Endothelial cell of umbilical vein (primary cell): ENCODE measurements around the gene DMD. TPM values are rescaled to one million over a fixed set of nuclear protein-coding genes. Genes with fewer than 3 reads are reported as not detected.
"Not testable (repeated sequence)": the region's sequence is repeated elsewhere in the genome, so short reads cannot be mapped to it uniquely, and the experiment has no call there.

Experiments used
- BruUV-seq: library from RNA; stranded (reverse); fragments of 400-500 nt; replicated peaks from 2 replicates; lab custom pipeline; 2021; lab: Mats Ljungman, UMichigan
- CTCF ChIA-PET: fragments of 300-600, 350-600 bp; sonication (Branson Sonifier 250); formaldehyde crosslinking; loops from one replicate; lab custom pipeline; 2021; ENCODE audit warnings: antibody characterized with exemption, inconsistent platforms; lab: Charles Lee
- POLR2A ChIA-PET: fragments of 300-600, 350-600 bp; sonication (Branson Sonifier 250); formaldehyde crosslinking; loops from one replicate; lab custom pipeline; 2021; ENCODE audit warnings: antibody characterized with exemption, inconsistent platforms; lab: Charles Lee
- DNase-seq: peaks from one replicate; pipeline ENCODE4 v3.0.0-alpha.2; 2011; ENCODE audit warnings: low read depth, low spot score
- FAIRE-seq: peaks from 2 replicates; lab custom pipeline; 2011; peaks lifted over from hg19 to GRCh38; lab: Jason Lieb, UNC
- H2AFZ ChIP-seq: 2 replicates; pipeline ENCODE4 v1.6.0; 2012; ENCODE audit warnings: low read depth, low read length, control low read depth, inconsistent platforms
- H3K27ac ChIP-seq: 2 replicates; pipeline ENCODE4 v1.5.1; 2011; ENCODE audit warnings: low read depth, mild to moderate bottlenecking, control low read depth, low read length, moderate library complexity; ENCODE audit not compliant: insufficient read depth
- H3K27me3 ChIP-seq, 2 experiments: 2 replicates each; pipeline versions ENCODE4 v1.6.0 to v1.6.1; 2011; ENCODE audit warnings: low read length in 2 of 2, mixed read lengths in 1 of 2; ENCODE audit not compliant: control insufficient read depth in 2 of 2, insufficient read depth in 2 of 2
- H3K36me3 ChIP-seq, 2 experiments: 2 replicates in 1 of 2; 3 replicates in 1 of 2; pipeline ENCODE4 v1.5.1; 2011; ENCODE audit warnings: low read length in 2 of 2, mild to moderate bottlenecking in 1 of 2, moderate library complexity in 1 of 2; ENCODE audit not compliant: control insufficient read depth in 2 of 2, insufficient read depth in 2 of 2; ENCODE audit errors: extremely low read depth in 1 of 2
- H3K4me1 ChIP-seq: 3 replicates; pipeline ENCODE4 v1.5.1; 2011; ENCODE audit warnings: mild to moderate bottlenecking, low read length; ENCODE audit not compliant: control insufficient read depth, insufficient read depth; ENCODE audit errors: extremely low read depth
- H3K4me2 ChIP-seq: 2 replicates; pipeline ENCODE4 v1.6.1; 2011; ENCODE audit warnings: low read length, control low read depth, mixed read lengths; ENCODE audit not compliant: insufficient read depth
- H3K4me3 ChIP-seq, 3 experiments: fragments of 200-600 bp in 1 of 3; sonication (generic), shearing (Covaris generic) in 1 of 3; replicated peaks in 1 of 3; 2 replicates each; pipeline ENCODE4 v1.5.1; 2011 to 2016; ENCODE audit warnings: control low read depth in 3 of 3, low read length in 3 of 3, mild to moderate bottlenecking in 2 of 3, inconsistent platforms in 1 of 3, low read depth in 1 of 3, moderate library complexity in 1 of 3; ENCODE audit not compliant: insufficient read depth in 1 of 3
- H3K79me2 ChIP-seq: 2 replicates; pipeline ENCODE4 v1.6.0; 2012; ENCODE audit warnings: low read length, inconsistent platforms; ENCODE audit not compliant: control insufficient read depth, insufficient read depth
- H3K9ac ChIP-seq: replicated peaks from 2 replicates; pipeline ENCODE3; 2011; ENCODE audit warnings: low read length, control low read depth; ENCODE audit not compliant: insufficient read depth; ENCODE audit errors: extremely low read depth
- H3K9me1 ChIP-seq: replicated peaks from 3 replicates; pipeline ENCODE4 v1.6.0; 2011; ENCODE audit warnings: mild to moderate bottlenecking, low read length; ENCODE audit not compliant: control insufficient read depth, insufficient read depth; ENCODE audit errors: extremely low read depth
- H3K9me3 ChIP-seq: replicated peaks from 2 replicates; pipeline ENCODE4 v1.5.1; 2012; ENCODE audit warnings: low read length, inconsistent platforms; ENCODE audit not compliant: control insufficient read depth, insufficient read depth
- H4K20me1 ChIP-seq: replicated peaks from 2 replicates; pipeline ENCODE3; 2011; ENCODE audit warnings: mild to moderate bottlenecking, low read length; ENCODE audit not compliant: control insufficient read depth, insufficient read depth; ENCODE audit errors: extremely low read depth
- EZH2 ChIP-seq: IDR thresholded peaks from 2 replicates; pipeline ENCODE4 v1.6.1; 2012; ENCODE audit warnings: borderline replicate concordance, low read depth, mild to moderate bottlenecking, moderate library complexity, low read length, inconsistent platforms; ENCODE audit not compliant: severe bottlenecking
- FOS ChIP-seq: IDR thresholded peaks from 2 replicates; pipeline ENCODE4 v1.6.1; 2011; ENCODE audit warnings: mild to moderate bottlenecking, low read length, moderate library complexity, borderline replicate concordance; ENCODE audit not compliant: insufficient read depth
- GATA2 ChIP-seq: IDR thresholded peaks from 2 replicates; pipeline ENCODE4 v1.7.0; 2011; ENCODE audit warnings: low read depth, mild to moderate bottlenecking, moderate library complexity, mixed read lengths, low read length; ENCODE audit not compliant: insufficient read length, insufficient read depth
- JUN ChIP-seq: IDR thresholded peaks from 2 replicates; pipeline ENCODE4 v1.6.1; 2011; ENCODE audit warnings: borderline replicate concordance, low read depth; ENCODE audit not compliant: insufficient read length, insufficient read depth
- MYC ChIP-seq: IDR thresholded peaks from one replicate; pipeline ENCODE4 v1.6.1; 2011; ENCODE audit warnings: mild to moderate bottlenecking, low read depth, low read length
- POLR2A ChIP-seq: IDR thresholded peaks from 2 replicates; pipeline ENCODE4 v1.6.1; 2012; ENCODE audit warnings: low read depth, mild to moderate bottlenecking, control low read depth, low read length
- POLR2AphosphoS5 ChIP-seq: IDR thresholded peaks from 2 replicates; pipeline ENCODE4 v1.6.1; 2012; ENCODE audit warnings: low read depth, mild to moderate bottlenecking, control low read depth, low read length, moderate library complexity; ENCODE audit not compliant: insufficient read depth
- dilution Hi-C: fragments of 300-500 bp; cut with MboI; formaldehyde crosslinking; loops from one replicate; pipeline ENCODE4 v1.15.0; 2019; ENCODE audit warnings: low sequenced_read_pairs; ENCODE audit not compliant: extremely low pct_ligation_motif_present
- intact Hi-C: fragments of 100-400 bp; cut with micrococcal nuclease; formaldehyde crosslinking; loops from one replicate; pipeline ENCODE4 v1.10.0; 2022
- polyA plus RNA-seq, 4 experiments: library from polyadenylated mRNA; depleted of rRNA in 3 of 4; stranded (reverse) in 3 of 4; unstranded in 1 of 4; fragments of >200 nt; gene quantifications; 2 replicates each; pipeline versions ENCODE4 v1.2.1 to v1.2.3, GENCODE V29; 2011 to 2012; ENCODE audit warnings: missing spikeins in 1 of 4
- total RNA-seq: library from RNA; stranded (reverse); gene quantifications from 2 replicates; pipeline ENCODE4 v1.2.3, GENCODE V29; 2021
- TF ChIP-seq, protein P1 (sequence below), 2 donors: IDR thresholded peaks; 1 replicate in 1 of 2; 2 replicates in 1 of 2; pipeline ENCODE4 v1.5.1; 2011; ENCODE audit warnings: low read length in 2 of 2, mild to moderate bottlenecking in 2 of 2, moderate library complexity in 2 of 2, control low read depth in 1 of 2, inconsistent platforms in 1 of 2, low read depth in 1 of 2; ENCODE audit not compliant: insufficient read depth in 1 of 2; ENCODE audit errors: extremely low read depth in 1 of 2
- TF ChIP-seq, protein P2 (sequence below): IDR thresholded peaks from 2 replicates; pipeline ENCODE4 v1.6.1; 2011; ENCODE audit not compliant: insufficient read depth, insufficient read length

DMD gene
- total and polyA plus RNA-seq, 2 donors (not counting 3 experiments of a cell fraction or from before 2014, with no cell fraction given): 7.3 to 9.0 TPM

DNA sequence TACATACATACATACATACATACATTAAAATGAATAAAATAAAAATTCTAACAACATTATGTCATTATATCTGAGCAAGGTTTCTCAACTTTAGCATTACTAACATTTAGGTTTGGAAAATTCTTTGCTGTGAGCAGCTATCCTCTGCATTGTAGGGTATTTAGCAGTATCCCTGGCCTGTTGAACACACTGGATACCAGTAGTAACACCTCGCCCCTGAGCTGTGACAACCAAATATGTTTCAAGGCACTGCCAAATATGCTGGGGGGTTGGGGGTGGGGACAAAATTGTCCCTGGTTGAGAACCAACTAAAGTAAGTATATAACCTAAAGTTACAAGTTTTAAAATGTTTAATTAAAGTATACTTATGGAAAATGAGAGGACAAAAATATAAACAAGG is 1278.6 kb downstream of the DMD start:
- TF ChIP-seq EZH2: no peak
- TF ChIP-seq, protein P1, sequence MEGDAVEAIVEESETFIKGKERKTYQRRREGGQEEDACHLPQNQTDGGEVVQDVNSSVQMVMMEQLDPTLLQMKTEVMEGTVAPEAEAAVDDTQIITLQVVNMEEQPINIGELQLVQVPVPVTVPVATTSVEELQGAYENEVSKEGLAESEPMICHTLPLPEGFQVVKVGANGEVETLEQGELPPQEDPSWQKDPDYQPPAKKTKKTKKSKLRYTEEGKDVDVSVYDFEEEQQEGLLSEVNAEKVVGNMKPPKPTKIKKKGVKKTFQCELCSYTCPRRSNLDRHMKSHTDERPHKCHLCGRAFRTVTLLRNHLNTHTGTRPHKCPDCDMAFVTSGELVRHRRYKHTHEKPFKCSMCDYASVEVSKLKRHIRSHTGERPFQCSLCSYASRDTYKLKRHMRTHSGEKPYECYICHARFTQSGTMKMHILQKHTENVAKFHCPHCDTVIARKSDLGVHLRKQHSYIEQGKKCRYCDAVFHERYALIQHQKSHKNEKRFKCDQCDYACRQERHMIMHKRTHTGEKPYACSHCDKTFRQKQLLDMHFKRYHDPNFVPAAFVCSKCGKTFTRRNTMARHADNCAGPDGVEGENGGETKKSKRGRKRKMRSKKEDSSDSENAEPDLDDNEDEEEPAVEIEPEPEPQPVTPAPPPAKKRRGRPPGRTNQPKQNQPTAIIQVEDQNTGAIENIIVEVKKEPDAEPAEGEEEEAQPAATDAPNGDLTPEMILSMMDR (IDR thresholded peaks at IDR 0.05; ENCODE audit: extremely low read depth in 1 of 2, insufficient read depth in 1 of 2, low read depth in 1 of 2, low read length in 2 of 2): no peak
- TF ChIP-seq JUN: no peak
- no peak for TF ChIP-seq MYC
- TF ChIP-seq GATA2: no peak
- TF ChIP-seq, protein P2, sequence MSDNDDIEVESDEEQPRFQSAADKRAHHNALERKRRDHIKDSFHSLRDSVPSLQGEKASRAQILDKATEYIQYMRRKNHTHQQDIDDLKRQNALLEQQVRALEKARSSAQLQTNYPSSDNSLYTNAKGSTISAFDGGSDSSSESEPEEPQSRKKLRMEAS: no peak
- no peak for TF ChIP-seq POLR2AphosphoS5
- no peak for TF ChIP-seq POLR2A
- TF ChIP-seq FOS: no peak
- Histone ChIP-seq H3K4me2 (no peak overlapping the region), H4K20me1 (no peaks in the 10 kb centered on the region), H3K9me1 (no peaks in the 10 kb centered on the region), H3K4me3 (no peak overlapping the region), H3K79me2 (no peaks in the 10 kb centered on the region), H3K4me1 (no peaks in the 10 kb centered on the region), H3K9me3 (no peaks in the 10 kb centered on the region), H3K9ac (no peak overlapping the region), H3K36me3 (no peaks in the 10 kb centered on the region), H2AFZ (no peak overlapping the region), H3K27me3 (no peaks in the 10 kb centered on the region), H3K27ac (no peak overlapping the region)
- DNase-seq (no peak), FAIRE-seq (no peak)
- ChIA-PET POLR2A (no interaction called here), CTCF (no interaction called here)
- BruUV-seq: no TSS peak
- dilution Hi-C loops (no loop called here), intact Hi-C loops (no loop called here)

DNA sequence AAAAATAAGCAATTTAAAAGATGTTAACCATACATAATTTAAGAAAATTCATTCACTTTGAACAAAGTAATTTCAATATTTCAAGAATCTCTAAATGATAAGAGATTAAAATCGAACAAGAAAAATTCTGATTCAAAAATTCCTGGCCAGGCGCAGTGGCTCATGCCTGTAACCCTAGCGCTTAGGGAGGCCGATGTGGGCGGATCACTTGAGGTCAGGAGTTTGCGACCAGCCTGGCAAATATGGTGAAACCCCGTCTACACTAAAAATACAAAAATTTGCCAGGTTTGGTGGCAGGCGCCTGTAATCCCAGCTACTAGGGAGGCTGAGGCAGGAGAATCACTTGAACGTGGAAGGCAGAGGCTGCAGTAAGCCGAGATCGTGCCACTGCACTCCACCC is 1279.0 kb downstream of the DMD start:
- dilution Hi-C loops, BruUV-seq, H3K9ac ChIP-seq, H2AFZ ChIP-seq, H4K20me1 ChIP-seq, H3K79me2 ChIP-seq, H3K27ac ChIP-seq, POLR2A ChIA-PET, DNase-seq, H3K36me3 ChIP-seq, intact Hi-C loops, H3K27me3 ChIP-seq, H3K4me1 ChIP-seq, H3K4me3 ChIP-seq, H3K9me3 ChIP-seq, CTCF ChIA-PET, H3K4me2 ChIP-seq, H3K9me1 ChIP-seq: not testable (repeated sequence)
- FAIRE-seq: peak; percentile 15
